MM.1S (cell line): ENCODE results near the gene SHANK1.

ENCODE experiments used
- DNase-seq: peaks from one replicate; pipeline ENCODE4 v3.0.0-alpha.2; 2015
- H2AFZ ChIP-seq: fragments of 300-600 bp; sonication (generic); 2 replicates; pipeline ENCODE4 v1.6.0; 2016; ENCODE audit warnings: antibody characterized with exemption, low read length
- H3F3A ChIP-seq: fragments of 300-600 bp; sonication (generic); 2 replicates; pipeline ENCODE4 v1.6.1; 2016; ENCODE audit warnings: mild to moderate bottlenecking, antibody characterized with exemption, low read length, moderate library complexity, mixed read lengths; ENCODE audit not compliant: insufficient read depth
- H3K27ac ChIP-seq: fragments of 300-600 bp; sonication (generic); 2 replicates; pipeline ENCODE4 v1.5.1; 2016; ENCODE audit warnings: mild to moderate bottlenecking, low read length
- H3K27me3 ChIP-seq: fragments of 300-600 bp; sonication (generic); replicated peaks from 2 replicates; pipeline ENCODE4 v1.6.0; 2016; ENCODE audit warnings: low read length; ENCODE audit not compliant: insufficient read depth
- H3K36me3 ChIP-seq: fragments of 300-600 bp; sonication (generic); replicated peaks from 2 replicates; pipeline ENCODE4 v1.6.1; 2016; ENCODE audit warnings: mild to moderate bottlenecking, low read length, mixed read lengths; ENCODE audit not compliant: insufficient read depth
- H3K4me1 ChIP-seq: fragments of 300-600 bp; sonication (generic); 2 replicates; pipeline ENCODE4 v1.6.1; 2016; ENCODE audit warnings: low read length, mixed read lengths
- H3K4me2 ChIP-seq: fragments of 300-600 bp; sonication (generic); 2 replicates; pipeline ENCODE4 v1.6.0; 2016; ENCODE audit warnings: low read depth, low read length
- H3K4me3 ChIP-seq: fragments of 300-600 bp; sonication (generic); 2 replicates; pipeline ENCODE4 v1.5.1; 2016; ENCODE audit warnings: low read length, mixed read lengths
- H3K79me2 ChIP-seq: fragments of 300-600 bp; sonication (generic); 2 replicates; pipeline ENCODE4 v1.6.1; 2016; ENCODE audit warnings: mixed run types, low read length, mixed read lengths
- H3K9ac ChIP-seq: fragments of 300-600 bp; sonication (generic); 2 replicates; pipeline ENCODE4 v1.6.1; 2016; ENCODE audit warnings: low read length, mixed read lengths
- H3K9me2 ChIP-seq: fragments of 300-600 bp; sonication (generic); replicated peaks from 2 replicates; pipeline ENCODE4 v1.6.1; 2016; ENCODE audit warnings: mild to moderate bottlenecking, low read length, mixed read lengths; ENCODE audit not compliant: insufficient read depth
- H3K9me3 ChIP-seq: fragments of 300-600 bp; sonication (generic); replicated peaks from 2 replicates; pipeline ENCODE4 v1.6.1; 2016; ENCODE audit warnings: mild to moderate bottlenecking, low read length, mixed read lengths; ENCODE audit not compliant: insufficient read depth
- H4K20me1 ChIP-seq: fragments of 300-600 bp; sonication (generic); 2 replicates; pipeline ENCODE4 v1.6.1; 2016; ENCODE audit warnings: mild to moderate bottlenecking, low read length, moderate library complexity, mixed read lengths; ENCODE audit not compliant: insufficient read depth
- EZH2 ChIP-seq: fragments of 300-600 bp; sonication (generic); optimal IDR thresholded peaks from 2 replicates; pipeline ENCODE3; 2017; ENCODE audit warnings: low read depth, mild to moderate bottlenecking, antibody characterized with exemption, low read length, mixed read lengths
- EZH2phosphoT487 ChIP-seq: fragments of 300-600 bp; sonication (generic); IDR thresholded peaks from 2 replicates; pipeline ENCODE4 v1.6.1; 2018; ENCODE audit warnings: antibody characterized with exemption, low read length
- TF ChIP-seq, protein P1 (sequence below): fragments of 300-600 bp; sonication (generic); IDR thresholded peaks from 2 replicates; pipeline ENCODE4 v1.5.1; 2016; ENCODE audit warnings: antibody characterized with exemption, low read length, mixed read lengths

SHANK1 gene

DNA sequence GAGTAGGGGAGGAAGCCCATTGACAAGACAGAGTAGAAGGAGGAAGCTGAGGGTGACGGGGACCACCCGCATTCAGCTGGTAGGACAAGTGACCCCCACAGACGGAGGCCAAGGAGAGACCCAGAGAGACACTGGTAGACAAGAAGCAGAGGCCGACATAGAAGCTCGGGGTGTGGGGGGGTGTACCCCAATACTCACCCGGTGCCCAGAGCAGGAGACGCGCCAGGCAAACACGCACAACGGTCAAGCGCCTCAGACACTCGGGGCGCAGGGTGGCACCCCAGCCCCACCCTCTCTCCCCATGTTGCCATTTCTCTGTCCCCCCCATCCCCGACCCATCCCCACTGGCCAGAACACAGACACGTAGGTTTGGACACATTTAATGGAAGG, 23.5 kb downstream of the SHANK1 start:
- no peak for TF ChIP-seq EZH2phosphoT487
- TF ChIP-seq, protein P1, sequence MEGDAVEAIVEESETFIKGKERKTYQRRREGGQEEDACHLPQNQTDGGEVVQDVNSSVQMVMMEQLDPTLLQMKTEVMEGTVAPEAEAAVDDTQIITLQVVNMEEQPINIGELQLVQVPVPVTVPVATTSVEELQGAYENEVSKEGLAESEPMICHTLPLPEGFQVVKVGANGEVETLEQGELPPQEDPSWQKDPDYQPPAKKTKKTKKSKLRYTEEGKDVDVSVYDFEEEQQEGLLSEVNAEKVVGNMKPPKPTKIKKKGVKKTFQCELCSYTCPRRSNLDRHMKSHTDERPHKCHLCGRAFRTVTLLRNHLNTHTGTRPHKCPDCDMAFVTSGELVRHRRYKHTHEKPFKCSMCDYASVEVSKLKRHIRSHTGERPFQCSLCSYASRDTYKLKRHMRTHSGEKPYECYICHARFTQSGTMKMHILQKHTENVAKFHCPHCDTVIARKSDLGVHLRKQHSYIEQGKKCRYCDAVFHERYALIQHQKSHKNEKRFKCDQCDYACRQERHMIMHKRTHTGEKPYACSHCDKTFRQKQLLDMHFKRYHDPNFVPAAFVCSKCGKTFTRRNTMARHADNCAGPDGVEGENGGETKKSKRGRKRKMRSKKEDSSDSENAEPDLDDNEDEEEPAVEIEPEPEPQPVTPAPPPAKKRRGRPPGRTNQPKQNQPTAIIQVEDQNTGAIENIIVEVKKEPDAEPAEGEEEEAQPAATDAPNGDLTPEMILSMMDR, result no peak
- TF ChIP-seq EZH2, result no peak
- DNase-seq, result no peak
- H2AFZ ChIP-seq, result no peak overlapping the region
- peaks cover 9% of the 10 kb centered on the region; the same call in 1 of the 2 replicates for H3K27me3 ChIP-seq
- no peaks in the 10 kb centered on the region for H3K4me1 ChIP-seq
- H3K9me2 ChIP-seq, result no peaks in the 10 kb centered on the region
- no peak overlapping the region for H3K27ac ChIP-seq
- no peaks in the 10 kb centered on the region for H3F3A ChIP-seq
- no peak overlapping the region for H3K9ac ChIP-seq
- H4K20me1 ChIP-seq, result no peaks in the 10 kb centered on the region
- no peak overlapping the region for H3K4me3 ChIP-seq
- H3K36me3 ChIP-seq, result no peaks in the 10 kb centered on the region
- no peaks in the 10 kb centered on the region for H3K79me2 ChIP-seq
- H3K9me3 ChIP-seq, result no peaks in the 10 kb centered on the region
- H3K4me2 ChIP-seq, result no peak overlapping the region

DNA sequence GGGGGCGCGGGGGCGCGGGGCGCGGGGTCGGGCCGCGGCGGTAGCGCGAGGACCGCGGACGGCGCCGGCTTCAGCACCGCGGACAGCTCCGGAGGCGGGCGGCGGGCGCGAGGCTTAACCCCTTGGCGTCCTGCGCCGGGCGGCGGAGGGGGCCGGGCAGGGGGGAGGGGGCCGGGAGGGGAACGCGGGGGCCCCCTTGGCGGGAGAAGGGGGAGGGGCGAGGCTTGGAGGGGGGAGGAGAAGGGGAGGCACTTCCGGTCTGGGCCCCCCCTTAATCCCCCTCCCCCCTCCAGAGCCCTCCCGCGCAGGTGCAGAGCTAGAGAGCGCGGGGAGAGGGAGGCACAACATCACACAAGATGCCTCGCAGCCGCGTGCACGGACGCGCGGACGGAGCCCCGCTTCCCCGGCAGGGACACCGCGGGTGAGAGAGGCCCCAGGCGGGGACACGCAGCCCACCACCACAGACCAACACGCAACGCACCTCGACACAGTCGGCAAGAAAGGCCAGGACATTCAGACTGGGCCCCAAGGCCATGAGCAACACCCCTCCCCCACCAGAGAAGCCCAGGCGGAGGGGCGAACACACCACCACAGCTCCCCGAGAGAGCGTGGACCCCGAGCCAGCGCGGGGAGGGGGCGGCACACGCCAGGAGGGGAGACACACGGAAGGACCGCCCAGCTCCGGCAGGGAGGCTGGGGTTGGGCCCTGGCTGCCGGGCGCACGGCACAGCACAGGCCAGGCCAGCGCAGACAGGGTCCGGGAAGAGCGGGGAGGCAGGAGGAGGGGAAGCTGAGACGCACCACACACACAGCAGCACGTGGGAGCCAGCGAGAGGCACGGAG, 24.1 kb downstream of the SHANK1 start:
- peaks cover 8% of the 10 kb centered on the region; the same call in 1 of the 2 replicates for H3K27me3 ChIP-seq
- no peak overlapping the region for H3K9ac ChIP-seq
- no peaks in the 10 kb centered on the region for H3F3A ChIP-seq
- DNase-seq, result no peak
- no peak overlapping the region for H2AFZ ChIP-seq
- H3K27ac ChIP-seq, result no peak overlapping the region
- H3K4me1 ChIP-seq, result no peaks in the 10 kb centered on the region
- no peaks in the 10 kb centered on the region for H3K79me2 ChIP-seq
- H3K9me2 ChIP-seq, result no peaks in the 10 kb centered on the region
- TF ChIP-seq, protein P1, result no peak
- H3K4me3 ChIP-seq, result no peak overlapping the region
- H3K4me2 ChIP-seq, result no peak overlapping the region
- H3K9me3 ChIP-seq, result no peaks in the 10 kb centered on the region
- H3K36me3 ChIP-seq, result no peaks in the 10 kb centered on the region
- no peaks in the 10 kb centered on the region for H4K20me1 ChIP-seq

DNA sequence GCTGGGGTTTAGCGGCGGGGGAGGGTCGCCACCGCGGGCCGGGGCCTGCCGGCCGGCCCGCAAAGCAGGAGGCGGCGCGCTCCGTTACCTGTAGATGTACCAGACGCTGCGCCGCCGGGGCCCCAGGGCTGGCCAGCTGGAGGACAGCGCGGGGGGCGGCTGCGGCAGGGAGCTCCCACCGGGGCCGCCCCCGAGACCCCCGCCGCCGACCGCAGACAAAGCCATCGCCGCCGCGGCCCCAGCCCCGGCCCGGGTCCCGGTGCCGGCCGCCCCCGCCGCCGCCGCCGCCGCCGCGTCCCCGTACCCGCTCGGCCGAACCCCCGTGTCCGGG, 24.8 kb downstream of the SHANK1 start:
- Histone ChIP-seq H3K9ac (no peak overlapping the region), H3F3A (no peaks in the 10 kb centered on the region), H3K4me2 (no peak overlapping the region), H3K4me1 (no peaks in the 10 kb centered on the region), H3K27ac (no peak overlapping the region), H4K20me1 (no peaks in the 10 kb centered on the region), H3K9me3 (no peaks in the 10 kb centered on the region), H3K9me2 (no peaks in the 10 kb centered on the region), H3K36me3 (no peaks in the 10 kb centered on the region), H3K79me2 (no peaks in the 10 kb centered on the region), H2AFZ (no peak overlapping the region), H3K27me3 (peaks cover 13% of the 10 kb centered on the region), H3K4me3 (no peak overlapping the region)
- TF ChIP-seq EZH2 (no peak), EZH2phosphoT487 (no peak)
- TF ChIP-seq, protein P1, result no peak
- DNase-seq, result no peak
